VCaP (cell line): Measurements from ENCODE around the gene PDE4D.

Source experiments
- H3K27ac ChIP-seq: fragments of 450-650 bp; 2 replicates; pipeline ENCODE4 v1.5.1; 2017
- CTCF ChIP-seq: fragments of 450-650 bp; conservative IDR thresholded peaks from 2 replicates; pipeline ENCODE4 v1.5.1; 2017; ENCODE audit warnings: mild to moderate bottlenecking, moderate library complexity

PDE4D gene

GRCh38 chr5:59532979-59533729 is 360.4 kb downstream of the PDE4D start:
- H3K27ac ChIP-seq, result no peak overlapping the region
- no peak for TF ChIP-seq CTCF

GRCh38 chr5:59529239-59529638 is 364.3 kb downstream of the PDE4D start:
- no peak for TF ChIP-seq CTCF
- no peak overlapping the region for H3K27ac ChIP-seq

GRCh38 chr5:59528202-59528862 is 365.2 kb downstream of the PDE4D start:
- H3K27ac ChIP-seq, result no peak overlapping the region
- TF ChIP-seq CTCF, result no peak

- no peak; the same call in 1 of the 2 replicates for TF ChIP-seq CTCF
- no peak overlapping the region for H3K27ac ChIP-seq
These were observed 367.6 kb downstream of the PDE4D start for GRCh38 chr5:59525957-59526356.

- no peak overlapping the region for H3K27ac ChIP-seq
- TF ChIP-seq CTCF, result no peak
These were observed 368.2 kb downstream of the PDE4D start for GRCh38 chr5:59525311-59525710.

GRCh38 chr5:59522201-59522831 is 371.2 kb downstream of the PDE4D start:
- TF ChIP-seq CTCF, result no peak
- H3K27ac ChIP-seq, result no peak overlapping the region; the same call in 1 of the 2 replicates

- no peak overlapping the region; the same call in 1 of the 2 replicates for H3K27ac ChIP-seq
- no peak for TF ChIP-seq CTCF
These were observed 372.1 kb downstream of the PDE4D start for GRCh38 chr5:59521476-59521875.
